Thymus (tissue), 11 donors: Measurements from ENCODE around the gene NMNAT3. TPM values are rescaled to one million over a fixed set of nuclear protein-coding genes. Genes with fewer than 3 reads are reported as not detected.
"Not testable (repeated sequence)": the region's sequence is repeated elsewhere in the genome, so short reads cannot be mapped to it uniquely, and the experiment has no call there.

Experiments used
- DNase-seq, 9 donors: peaks; one replicate each; pipeline ENCODE4 v3.0.0-alpha.2; 2013; ENCODE audit warnings: low spot score in 9 of 9, low read depth in 6 of 9, missing footprints in 1 of 9
- H3K27ac ChIP-seq, 2 donors: one replicate each; pipeline ENCODE4 v1.5.1; 2013; ENCODE audit warnings: control low read depth in 1 of 2, low read depth in 1 of 2, low read length in 1 of 2, mild to moderate bottlenecking in 1 of 2, moderate library complexity in 1 of 2
- H3K27me3 ChIP-seq, 2 donors: one replicate each; pipeline ENCODE4 v1.5.1; 2013; ENCODE audit warnings: low read length in 1 of 2; ENCODE audit not compliant: control insufficient read depth in 2 of 2, insufficient read depth in 1 of 2
- H3K36me3 ChIP-seq, 2 donors: one replicate each; pipeline ENCODE4 v1.5.1; 2013; ENCODE audit warnings: low read length in 1 of 2, mild to moderate bottlenecking in 1 of 2, moderate library complexity in 1 of 2; ENCODE audit not compliant: control insufficient read depth in 2 of 2, insufficient read depth in 2 of 2
- H3K4me1 ChIP-seq, 2 donors: one replicate each; pipeline ENCODE4 v1.5.1; 2013; ENCODE audit warnings: low read length in 2 of 2; ENCODE audit not compliant: control insufficient read depth in 2 of 2, insufficient read depth in 2 of 2
- H3K4me3 ChIP-seq, 2 donors: one replicate each; pipeline ENCODE4 v1.5.1; 2013; ENCODE audit warnings: low read length in 2 of 2, control low read depth in 1 of 2, mild to moderate bottlenecking in 1 of 2
- H3K9me3 ChIP-seq, 2 donors: one replicate each; pipeline ENCODE4 v1.5.1; 2013; ENCODE audit warnings: low read length in 1 of 2, mild to moderate bottlenecking in 1 of 2; ENCODE audit not compliant: control insufficient read depth in 2 of 2, insufficient read depth in 1 of 2
- WGBS: extraction: QIAGEN DNeasy Blood & Tissue Kit; methylation state at CpG from one replicate; pipeline ENCODE4 v1.1.7; 2013; 5-methylcytosine and 5-hydroxymethylcytosine counted together
- polyA plus RNA-seq: library from polyadenylated mRNA; stranded (reverse); fragments of 200-250 nt; gene quantifications from one replicate; pipeline ENCODE4 v1.2.3, GENCODE V29; 2013
- total RNA-seq: library from RNA; stranded (reverse); fragments of 120-200 nt; gene quantifications from one replicate; pipeline ENCODE4 v1.2.4, GENCODE V29; 2013
- donor health status: healthy.

The NMNAT3 gene
- total and polyA plus RNA-seq, 2 donors: 4.7 to 5.2 TPM

- Histone ChIP-seq H3K4me3 (no peak overlapping the region), H3K27ac (no peak overlapping the region), H3K27me3 (no peaks in the 10 kb centered on the region), H3K4me1 (no peaks in the 10 kb centered on the region), H3K9me3 (no peaks in the 10 kb centered on the region), H3K36me3 (no peaks in the 10 kb centered on the region)
- WGBS: 96% methylated on average over 5 of the region's 5 CpGs
- DNase-seq: no peak
Observed at GRCh38 chr3:139611528-139611927, 66.2 kb downstream of the NMNAT3 start.

- H3K27me3 ChIP-seq: no peaks in the 10 kb centered on the region
- DNase-seq: no peak
- H3K4me1 ChIP-seq: no peaks in the 10 kb centered on the region
- no peak overlapping the region for H3K4me3 ChIP-seq
- no peaks in the 10 kb centered on the region for H3K9me3 ChIP-seq
- 93% methylated on average over 4 of the region's 4 CpGs for WGBS
- H3K36me3 ChIP-seq: no peaks in the 10 kb centered on the region
- H3K27ac ChIP-seq: no peak overlapping the region
Observed at GRCh38 chr3:139610886-139611285, 66.9 kb downstream of the NMNAT3 start.

GRCh38 chr3:139608924-139609323 lies 68.8 kb downstream of the NMNAT3 start:
- Histone ChIP-seq H3K27ac (no peak overlapping the region), H3K36me3 (no peaks in the 10 kb centered on the region), H3K9me3 (no peaks in the 10 kb centered on the region), H3K27me3 (no peaks in the 10 kb centered on the region), H3K4me3 (no peak overlapping the region), H3K4me1 (no peaks in the 10 kb centered on the region)
- WGBS: 93% methylated on average over 3 of the region's 3 CpGs
- DNase-seq: no peak

- Histone ChIP-seq H3K27me3 (no peaks in the 10 kb centered on the region), H3K4me3 (no peak overlapping the region), H3K4me1 (no peaks in the 10 kb centered on the region), H3K27ac (no peak overlapping the region), H3K36me3 (no peaks in the 10 kb centered on the region), H3K9me3 (no peaks in the 10 kb centered on the region)
- 99% methylated on average over 3 of the region's 3 CpGs for WGBS
- DNase-seq: no peak
Observed at GRCh38 chr3:139608108-139608380, 69.7 kb downstream of the NMNAT3 start.

GRCh38 chr3:139607257-139608107 lies 70.3 kb downstream of the NMNAT3 start:
- WGBS: 96% methylated on average over 2 of the region's 2 CpGs
- no peaks in the 10 kb centered on the region for H3K4me1 ChIP-seq
- no peaks in the 10 kb centered on the region for H3K9me3 ChIP-seq
- no peak overlapping the region for H3K27ac ChIP-seq
- H3K4me3 ChIP-seq: no peak overlapping the region
- no peak for DNase-seq
- H3K27me3 ChIP-seq: no peaks in the 10 kb centered on the region
- H3K36me3 ChIP-seq: no peaks in the 10 kb centered on the region

GRCh38 chr3:139602003-139602402 lies 75.8 kb downstream of the NMNAT3 start:
- Histone ChIP-seq H3K4me3 (no peak overlapping the region), H3K27me3 (no peaks in the 10 kb centered on the region), H3K27ac (no peak overlapping the region), H3K9me3 (no peaks in the 10 kb centered on the region), H3K36me3 (no peaks in the 10 kb centered on the region), H3K4me1 (no peaks in the 10 kb centered on the region)
- WGBS: 93% methylated on average over 1 of the region's 1 CpG
- no peak for DNase-seq

- H3K36me3 ChIP-seq: no peaks in the 10 kb centered on the region
- H3K27me3 ChIP-seq: no peaks in the 10 kb centered on the region
- 82% methylated on average over 5 of the region's 5 CpGs for WGBS
- no peak overlapping the region for H3K27ac ChIP-seq
- H3K9me3 ChIP-seq: no peaks in the 10 kb centered on the region
- H3K4me1 ChIP-seq: no peaks in the 10 kb centered on the region
- no peak for DNase-seq
- no peak overlapping the region for H3K4me3 ChIP-seq
Observed at GRCh38 chr3:139601191-139601961, 76.4 kb downstream of the NMNAT3 start.

GRCh38 chr3:139597947-139598346 lies 79.8 kb downstream of the NMNAT3 start:
- H3K27me3 ChIP-seq: no peaks in the 10 kb centered on the region
- no peak overlapping the region for H3K4me3 ChIP-seq
- no peaks in the 10 kb centered on the region for H3K36me3 ChIP-seq
- WGBS: 89% methylated on average over 1 of the region's 1 CpG
- H3K4me1 ChIP-seq: no peaks in the 10 kb centered on the region
- no peaks in the 10 kb centered on the region for H3K9me3 ChIP-seq
- no peak for DNase-seq
- no peak overlapping the region for H3K27ac ChIP-seq

GRCh38 chr3:139591186-139591585 lies 86.6 kb downstream of the NMNAT3 start:
- DNase-seq, H3K36me3 ChIP-seq, H3K27me3 ChIP-seq, H3K4me1 ChIP-seq, H3K9me3 ChIP-seq, H3K4me3 ChIP-seq, H3K27ac ChIP-seq: not testable (repeated sequence)
- 91% methylated on average over 18 of the region's 22 CpGs for WGBS
